Activated CD4-positive, alpha-beta T cell treated with anti-CD3 and anti-CD28 coated beads for 24 hours (primary cell): ENCODE data around the gene ZNF283.

Source experiments
- DNase-seq, 2 donors: peaks; one replicate each; pipeline ENCODE4 v3.0.0-alpha.2; 2020; ENCODE audit warnings: low read depth in 2 of 2

The ZNF283 gene

GRCh38 chr19:43826787-43827754 is at the start of gene ZNF283:
ZNF283 (plus strand) TSS chr19:43827321; CDS start chr19:43833505, 6,184 bp downstream.
- DNase-seq, result peak; percentile 78 to 81

- DNase-seq, result no peak
Observed at GRCh38 chr19:43778651-43779050, 48.5 kb upstream of the ZNF283 start.

GRCh38 chr19:43779147-43779819 is 47.8 kb upstream of the ZNF283 start:
- DNase-seq, result no peak

GRCh38 chr19:43779820-43780219 is 47.3 kb upstream of the ZNF283 start:
- no peak for DNase-seq

GRCh38 chr19:43780706-43781525 is 46.2 kb upstream of the ZNF283 start, which contains the start of gene KCNN4:
KCNN4 (minus strand) TSS chr19:43780973; CDS start chr19:43780861, 112 bp downstream.
- DNase-seq, result peak; percentile 58 to 61

GRCh38 chr19:43781630-43782310 is 45.4 kb upstream of the ZNF283 start:
- no peak for DNase-seq

- no peak for DNase-seq
Observed at GRCh38 chr19:43782311-43782660, 44.8 kb upstream of the ZNF283 start.

- DNase-seq, result no peak
Observed at GRCh38 chr19:43782689-43783231, 44.4 kb upstream of the ZNF283 start.

- no peak for DNase-seq
Observed at GRCh38 chr19:43783636-43784035, 43.5 kb upstream of the ZNF283 start.

GRCh38 chr19:43784241-43784980 is 42.7 kb upstream of the ZNF283 start:
- peak in 1 of 2 donors; percentile 56 for DNase-seq

GRCh38 chr19:43784981-43785808 is 41.9 kb upstream of the ZNF283 start:
- peak in 1 of 2 donors; percentile 48 for DNase-seq

- DNase-seq, result no peak
Observed at GRCh38 chr19:43786665-43787064, 40.5 kb upstream of the ZNF283 start.

GRCh38 chr19:43789029-43789428 is 38.1 kb upstream of the ZNF283 start:
- DNase-seq, result no peak

GRCh38 chr19:43790587-43790986 is 36.5 kb upstream of the ZNF283 start:
- no peak for DNase-seq

GRCh38 chr19:43797118-43797517 is 30.0 kb upstream of the ZNF283 start:
- DNase-seq, result no peak

- DNase-seq, result no peak
Observed at GRCh38 chr19:43797556-43797955, 29.6 kb upstream of the ZNF283 start.

GRCh38 chr19:43798026-43798545 is 29.0 kb upstream of the ZNF283 start:
- DNase-seq, result no peak

GRCh38 chr19:43798546-43799409 is 28.3 kb upstream of the ZNF283 start:
- DNase-seq, result peak; percentile 46 to 54
